Neural cell (in vitro differentiated cells): ENCODE results near the gene SSTR5. TPM values are rescaled to one million over a fixed set of nuclear protein-coding genes. Genes with fewer than 3 reads are reported as not detected.
"Not testable (repeated sequence)": the region's sequence is repeated elsewhere in the genome, so short reads cannot be mapped to it uniquely, and the experiment has no call there.

Source experiments
- H2AFZ ChIP-seq: fragments of 200-600, 300-800 bp; sonication (generic), shearing (Covaris generic); 2 replicates; pipeline ENCODE4 v1.6.0; 2014; ENCODE audit warnings: low read depth, mild to moderate bottlenecking, antibody characterized with exemption, low read length, moderate library complexity
- H3F3A ChIP-seq: fragments of 200-600 bp; shearing (Covaris generic); 2 replicates; pipeline ENCODE4 v1.6.1; 2016; ENCODE audit warnings: mild to moderate bottlenecking, moderate library complexity, mixed read lengths, antibody characterized with exemption, low read length; ENCODE audit not compliant: insufficient read depth, poor library complexity, severe bottlenecking
- H3K27ac ChIP-seq: fragments of 200-600, 300-800 bp; sonication (generic), shearing (Covaris generic); 2 replicates; pipeline ENCODE4 v1.5.1; 2014; ENCODE audit warnings: mild to moderate bottlenecking, low read length, moderate library complexity
- H3K27me3 ChIP-seq: fragments of 300-800, 200-600 bp; sonication (generic), shearing (Covaris generic); 2 replicates; pipeline ENCODE4 v1.6.0; 2014; ENCODE audit warnings: mild to moderate bottlenecking, low read depth, low read length, moderate library complexity; ENCODE audit not compliant: insufficient read depth
- H3K36me3 ChIP-seq: fragments of 300-800, 200-600 bp; sonication (generic), shearing (Covaris generic); 2 replicates; pipeline ENCODE4 v1.5.1; 2014; ENCODE audit warnings: mild to moderate bottlenecking, antibody characterized with exemption, low read length, moderate library complexity; ENCODE audit not compliant: insufficient read depth
- H3K4me2 ChIP-seq: fragments of 300-800, 200-600 bp; sonication (generic), shearing (Covaris generic); 2 replicates; pipeline ENCODE4 v1.6.0; 2014; ENCODE audit warnings: mild to moderate bottlenecking, low read length
- H3K4me3 ChIP-seq: fragments of 300-800, 200-600 bp; sonication (generic), shearing (Covaris generic); 2 replicates; pipeline ENCODE4 v1.5.1; 2014; ENCODE audit warnings: mild to moderate bottlenecking, low read length, moderate library complexity
- H3K79me2 ChIP-seq: fragments of 200-600 bp; shearing (Covaris generic); replicated peaks from 2 replicates; pipeline ENCODE4 v1.6.0; 2014; ENCODE audit warnings: mild to moderate bottlenecking, low read length, moderate library complexity; ENCODE audit not compliant: insufficient read depth
- H3K9ac ChIP-seq: fragments of 300-800, 200-600 bp; sonication (generic), shearing (Covaris generic); 2 replicates; pipeline ENCODE4 v1.6.1; 2016; ENCODE audit warnings: mild to moderate bottlenecking, low read length, mixed read lengths
- H3K9me2 ChIP-seq: fragments of 200-600 bp; shearing (Covaris generic); 2 replicates; pipeline ENCODE4 v1.6.1; 2016; ENCODE audit warnings: mild to moderate bottlenecking, low read length, mixed read lengths; ENCODE audit not compliant: insufficient read depth
- H3K9me3 ChIP-seq: fragments of 200-600, 300-800 bp; sonication (generic), shearing (Covaris generic); 2 replicates; pipeline ENCODE4 v1.6.1; 2016; ENCODE audit warnings: mild to moderate bottlenecking, mixed run types, low read length, moderate library complexity, mixed read lengths
- H4K20me1 ChIP-seq: fragments of 200-600 bp; shearing (Covaris generic); 2 replicates; pipeline ENCODE4 v1.6.1; 2016; ENCODE audit warnings: mild to moderate bottlenecking, mixed run types; ENCODE audit not compliant: insufficient read depth
- EP300 ChIP-seq: fragments of 450-650 bp; conservative IDR thresholded peaks from 2 replicates; pipeline ENCODE4 v1.6.1; 2014; ENCODE audit warnings: antibody characterized with exemption, mild to moderate bottlenecking, moderate library complexity; ENCODE audit not compliant: poor library complexity, severe bottlenecking
- EZH2 ChIP-seq: fragments of 200-600, 300-800 bp; shearing (Covaris generic), sonication (generic); IDR thresholded peaks from 2 replicates; pipeline ENCODE4 v1.6.1; 2014; ENCODE audit warnings: antibody characterized with exemption, low read length, borderline replicate concordance, mild to moderate bottlenecking; ENCODE audit not compliant: insufficient read depth, poor library complexity, severe bottlenecking
- MXI1 ChIP-seq: fragments of 450-650 bp; conservative IDR thresholded peaks from 2 replicates; pipeline ENCODE4 v1.6.1; 2014; ENCODE audit warnings: antibody characterized with exemption, mild to moderate bottlenecking; ENCODE audit not compliant: poor library complexity, severe bottlenecking
- POLR2AphosphoS5 ChIP-seq: IDR thresholded peaks from 2 replicates; pipeline ENCODE4 v1.6.1; 2012
- RAD21 ChIP-seq: fragments of 450-650 bp; conservative IDR thresholded peaks from 2 replicates; pipeline ENCODE4 v1.6.1; 2014; ENCODE audit warnings: antibody characterized with exemption, mild to moderate bottlenecking, moderate library complexity
- SMC3 ChIP-seq: fragments of 450-650 bp; conservative IDR thresholded peaks from 2 replicates; pipeline ENCODE4 v1.6.1; 2014; ENCODE audit warnings: antibody characterized with exemption, mild to moderate bottlenecking, moderate library complexity; ENCODE audit not compliant: poor library complexity
- TAF1 ChIP-seq: IDR thresholded peaks from 2 replicates; pipeline ENCODE4 v1.6.1; 2012; ENCODE audit warnings: low read depth
- polyA minus RNA-seq: library from RNA; depleted of rRNA, polyadenylated mRNA; stranded (reverse); fragments of >200 nt; gene quantifications from 2 replicates; pipeline ENCODE4 v1.2.3, GENCODE V29; 2014
- polyA plus RNA-seq: library from polyadenylated mRNA; depleted of rRNA; stranded (reverse); fragments of >200 nt; gene quantifications from 2 replicates; pipeline ENCODE4 v1.2.3, GENCODE V29; 2014
- TF ChIP-seq, protein P1 (sequence below): IDR thresholded peaks from 2 replicates; pipeline ENCODE4 v1.6.1; 2012; ENCODE audit warnings: borderline replicate concordance
- TF ChIP-seq, protein P2 (sequence below): fragments of 450-650 bp; IDR thresholded peaks from 2 replicates; pipeline ENCODE4 v1.5.1; 2014; ENCODE audit warnings: antibody characterized with exemption, mild to moderate bottlenecking, moderate library complexity; ENCODE audit not compliant: poor library complexity, severe bottlenecking

Gene SSTR5
- polyA plus RNA-seq (not detected in 2 replicates), polyA minus RNA-seq (not detected in 2 replicates)

DNA sequence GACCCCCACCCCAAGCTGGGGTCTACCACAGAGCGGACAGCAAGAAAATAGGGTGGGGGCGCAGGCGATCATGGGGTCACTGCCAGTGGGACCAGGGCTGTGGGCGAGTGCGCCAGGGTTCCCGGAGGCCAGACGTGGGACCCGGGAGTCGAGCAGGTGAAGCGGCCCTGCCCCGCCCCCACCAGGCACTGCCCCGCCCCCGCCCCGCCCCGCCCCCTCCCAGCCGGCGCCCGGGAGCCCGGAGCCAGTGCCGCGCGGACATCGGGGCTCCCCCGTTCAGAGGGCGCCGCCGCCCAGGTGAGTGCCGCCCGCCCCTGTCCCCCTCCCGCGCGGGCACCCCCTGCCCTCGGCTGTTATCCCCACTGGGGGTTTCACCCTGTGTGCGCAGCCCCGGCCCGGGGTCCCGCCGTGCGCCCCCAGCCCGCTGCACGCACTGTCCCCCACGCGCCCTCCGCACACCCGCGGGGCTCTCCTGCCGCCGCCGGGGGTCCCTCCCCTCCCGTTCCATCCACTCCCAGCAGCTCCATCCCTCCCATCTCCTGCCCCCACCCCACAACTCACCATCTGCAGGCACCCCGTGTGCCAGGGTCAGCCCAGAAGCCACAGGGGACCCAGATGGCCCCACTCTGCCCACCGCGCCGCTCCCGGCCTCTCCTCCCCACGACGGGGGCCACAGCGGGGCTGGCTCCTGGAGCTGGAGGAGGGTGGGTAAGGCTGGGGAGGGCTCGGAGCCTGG, at the start of gene SSTR5:
TSS of gene SSTR5 (plus strand) at position 222 of the 736 bp plus-strand sequence. CDS start 6,122 bp downstream, outside the sequence.
- Histone ChIP-seq H3K79me2 (no peaks in the 10 kb centered on the region), H3K27me3 (peaks cover 20% of the 10 kb centered on the region), H3F3A (no peaks in the 10 kb centered on the region), H4K20me1 (no peaks in the 10 kb centered on the region), H3K4me2 (no peak within 1 kb of the TSS), H3K36me3 (no peaks in the 10 kb centered on the region), H3K9ac (no peak within 1 kb of the TSS), H3K9me2 (no peaks in the 10 kb centered on the region), H3K9me3 (no peaks in the 10 kb centered on the region), H3K4me3 (no peak within 1 kb of the TSS), H2AFZ (no peak within 1 kb of the TSS), H3K27ac (no peak within 1 kb of the TSS)
- no peak for TF ChIP-seq EP300
- no peak for TF ChIP-seq RAD21
- TF ChIP-seq, protein P1, sequence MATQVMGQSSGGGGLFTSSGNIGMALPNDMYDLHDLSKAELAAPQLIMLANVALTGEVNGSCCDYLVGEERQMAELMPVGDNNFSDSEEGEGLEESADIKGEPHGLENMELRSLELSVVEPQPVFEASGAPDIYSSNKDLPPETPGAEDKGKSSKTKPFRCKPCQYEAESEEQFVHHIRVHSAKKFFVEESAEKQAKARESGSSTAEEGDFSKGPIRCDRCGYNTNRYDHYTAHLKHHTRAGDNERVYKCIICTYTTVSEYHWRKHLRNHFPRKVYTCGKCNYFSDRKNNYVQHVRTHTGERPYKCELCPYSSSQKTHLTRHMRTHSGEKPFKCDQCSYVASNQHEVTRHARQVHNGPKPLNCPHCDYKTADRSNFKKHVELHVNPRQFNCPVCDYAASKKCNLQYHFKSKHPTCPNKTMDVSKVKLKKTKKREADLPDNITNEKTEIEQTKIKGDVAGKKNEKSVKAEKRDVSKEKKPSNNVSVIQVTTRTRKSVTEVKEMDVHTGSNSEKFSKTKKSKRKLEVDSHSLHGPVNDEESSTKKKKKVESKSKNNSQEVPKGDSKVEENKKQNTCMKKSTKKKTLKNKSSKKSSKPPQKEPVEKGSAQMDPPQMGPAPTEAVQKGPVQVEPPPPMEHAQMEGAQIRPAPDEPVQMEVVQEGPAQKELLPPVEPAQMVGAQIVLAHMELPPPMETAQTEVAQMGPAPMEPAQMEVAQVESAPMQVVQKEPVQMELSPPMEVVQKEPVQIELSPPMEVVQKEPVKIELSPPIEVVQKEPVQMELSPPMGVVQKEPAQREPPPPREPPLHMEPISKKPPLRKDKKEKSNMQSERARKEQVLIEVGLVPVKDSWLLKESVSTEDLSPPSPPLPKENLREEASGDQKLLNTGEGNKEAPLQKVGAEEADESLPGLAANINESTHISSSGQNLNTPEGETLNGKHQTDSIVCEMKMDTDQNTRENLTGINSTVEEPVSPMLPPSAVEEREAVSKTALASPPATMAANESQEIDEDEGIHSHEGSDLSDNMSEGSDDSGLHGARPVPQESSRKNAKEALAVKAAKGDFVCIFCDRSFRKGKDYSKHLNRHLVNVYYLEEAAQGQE, result no peak
- no peak for TF ChIP-seq EZH2
- TF ChIP-seq POLR2AphosphoS5, result no peak
- no peak for TF ChIP-seq SMC3

DNA sequence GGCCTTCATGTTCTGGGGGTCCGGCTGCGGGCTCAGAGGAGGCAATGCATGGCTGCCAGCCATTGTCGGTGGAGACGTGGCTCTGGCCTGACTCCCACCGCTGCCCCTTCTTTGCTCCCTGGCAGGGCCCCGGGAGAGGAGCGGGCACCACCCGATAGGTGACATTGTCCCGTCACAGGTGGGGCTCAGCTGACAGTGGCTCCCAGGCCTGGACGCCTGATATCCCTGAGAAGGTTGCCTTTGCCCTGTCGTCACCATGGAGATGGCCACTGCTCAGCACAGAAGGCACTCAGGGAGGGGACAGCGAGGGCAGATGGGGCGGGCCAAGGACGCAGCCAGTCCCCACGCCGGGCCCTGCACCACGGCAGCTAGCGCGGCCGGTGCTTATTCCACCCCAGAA, 48.4 kb upstream of the SSTR5 start:
- Histone ChIP-seq H3F3A (no peaks in the 10 kb centered on the region), H3K9me2 (no peaks in the 10 kb centered on the region), H3K4me2 (no peak overlapping the region), H3K36me3 (no peaks in the 10 kb centered on the region), H3K9ac (no peak overlapping the region), H4K20me1 (no peaks in the 10 kb centered on the region), H3K27ac (no peak overlapping the region), H3K27me3 (no peaks in the 10 kb centered on the region), H3K4me3 (no peak overlapping the region), H3K79me2 (no peaks in the 10 kb centered on the region), H3K9me3 (no peaks in the 10 kb centered on the region), H2AFZ (no peak overlapping the region)
- TF ChIP-seq, protein P2, sequence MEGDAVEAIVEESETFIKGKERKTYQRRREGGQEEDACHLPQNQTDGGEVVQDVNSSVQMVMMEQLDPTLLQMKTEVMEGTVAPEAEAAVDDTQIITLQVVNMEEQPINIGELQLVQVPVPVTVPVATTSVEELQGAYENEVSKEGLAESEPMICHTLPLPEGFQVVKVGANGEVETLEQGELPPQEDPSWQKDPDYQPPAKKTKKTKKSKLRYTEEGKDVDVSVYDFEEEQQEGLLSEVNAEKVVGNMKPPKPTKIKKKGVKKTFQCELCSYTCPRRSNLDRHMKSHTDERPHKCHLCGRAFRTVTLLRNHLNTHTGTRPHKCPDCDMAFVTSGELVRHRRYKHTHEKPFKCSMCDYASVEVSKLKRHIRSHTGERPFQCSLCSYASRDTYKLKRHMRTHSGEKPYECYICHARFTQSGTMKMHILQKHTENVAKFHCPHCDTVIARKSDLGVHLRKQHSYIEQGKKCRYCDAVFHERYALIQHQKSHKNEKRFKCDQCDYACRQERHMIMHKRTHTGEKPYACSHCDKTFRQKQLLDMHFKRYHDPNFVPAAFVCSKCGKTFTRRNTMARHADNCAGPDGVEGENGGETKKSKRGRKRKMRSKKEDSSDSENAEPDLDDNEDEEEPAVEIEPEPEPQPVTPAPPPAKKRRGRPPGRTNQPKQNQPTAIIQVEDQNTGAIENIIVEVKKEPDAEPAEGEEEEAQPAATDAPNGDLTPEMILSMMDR, result no peak
- TF ChIP-seq RAD21 (no peak), MXI1 (no peak), POLR2AphosphoS5 (no peak), EP300 (no peak), SMC3 (no peak), TAF1 (no peak), EZH2 (no peak)
- TF ChIP-seq, protein P1, result no peak

DNA sequence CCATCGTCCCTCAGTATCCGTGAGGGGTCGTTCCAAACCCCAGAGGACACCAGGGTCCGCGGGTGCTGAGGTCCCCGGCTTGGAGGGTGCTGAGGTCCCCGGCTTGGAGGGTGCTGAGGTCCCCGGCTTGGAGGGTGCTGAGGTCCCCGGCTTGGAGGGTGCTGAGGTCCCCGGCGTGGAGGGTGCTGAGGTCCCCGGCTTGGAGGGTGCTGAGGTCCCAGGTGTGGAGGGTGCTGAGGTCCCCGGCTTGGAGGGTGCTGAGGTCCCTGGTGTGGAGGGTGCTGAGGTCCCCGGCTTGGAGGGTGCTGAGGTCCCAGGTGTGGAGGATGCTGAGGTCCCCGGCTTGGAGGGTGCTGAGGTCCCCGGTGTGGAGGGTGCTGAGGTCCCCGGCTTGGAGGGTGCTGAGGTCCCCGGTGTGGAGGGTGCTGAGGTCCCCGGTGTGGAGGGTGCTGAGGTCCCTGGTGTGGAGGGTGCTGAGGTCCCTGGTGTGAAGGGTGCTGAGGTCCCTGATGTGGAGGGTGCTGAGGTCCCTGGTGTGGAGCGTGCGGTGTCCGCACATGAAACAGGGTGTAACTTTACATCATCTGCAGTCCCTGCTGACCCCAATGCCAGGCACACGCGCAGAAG, 47.3 kb upstream of the SSTR5 start:
- not testable (repeated sequence) for H3K27ac ChIP-seq, H3K9me3 ChIP-seq, H3K79me2 ChIP-seq

More for the DNA sequence above, 47.3 kb upstream of the SSTR5 start:
- not testable (repeated sequence) for H3K9ac ChIP-seq, H3K36me3 ChIP-seq, H3K27me3 ChIP-seq, H3K9me2 ChIP-seq, H3F3A ChIP-seq, H3K4me3 ChIP-seq, H3K4me2 ChIP-seq, H4K20me1 ChIP-seq, H2AFZ ChIP-seq
